Lower leg skin (tissue), 4 donors: Measurements from ENCODE around the gene TMEM156. TPM values are rescaled to one million over a fixed set of nuclear protein-coding genes. Genes with fewer than 3 reads are reported as not detected.

Experiments
- DNase-seq, 2 donors: peaks; one replicate each; pipeline ENCODE4 v3.0.0-alpha.2; 2019; ENCODE audit warnings: low spot score in 2 of 2
- H3K4me3 ChIP-seq: fragments of 200-600 bp; sonication (generic); 2 replicates; pipeline ENCODE4 v1.5.1; 2017; ENCODE audit warnings: mild to moderate bottlenecking, low read depth; ENCODE audit not compliant: poor library complexity, severe bottlenecking
- POLR2A ChIP-seq, 2 donors: fragments of 450-650 bp; IDR thresholded peaks; one replicate each; pipeline ENCODE4 v1.6.1; 2016 to 2017; ENCODE audit warnings: antibody characterized with exemption in 2 of 2, mild to moderate bottlenecking in 1 of 2, moderate library complexity in 1 of 2
- whole genome bisulfite sequencing, 2 donors: methylation state at CpG; one replicate each; pipeline ENCODE4 v1.1.5; 2018; 5-methylcytosine and 5-hydroxymethylcytosine counted together
- intact Hi-C: fragments of 100-400 bp; cut with DNase I; formaldehyde crosslinking; loops from one replicate; pipeline ENCODE4 v1.15.0; 2023; ENCODE audit warnings: low total_unique reads
- total RNA-seq, 4 donors: library from RNA; depleted of rRNA; stranded (reverse); fragments of >200 nt; gene quantifications; one replicate each; pipeline ENCODE4 v1.1.0, GENCODE V29; 2016
- TF ChIP-seq, protein P1 (sequence below), 3 donors: fragments of 450-650 bp; IDR thresholded peaks; one replicate each; pipeline ENCODE4 v1.5.1; 2016; ENCODE audit warnings: antibody characterized with exemption in 3 of 3, mild to moderate bottlenecking in 3 of 3, moderate library complexity in 2 of 3

TMEM156 gene
- total RNA-seq, 4 donors from 2014 or later, result 0.12 to 0.52 (median 0.23) TPM; not detected in 1

DNA sequence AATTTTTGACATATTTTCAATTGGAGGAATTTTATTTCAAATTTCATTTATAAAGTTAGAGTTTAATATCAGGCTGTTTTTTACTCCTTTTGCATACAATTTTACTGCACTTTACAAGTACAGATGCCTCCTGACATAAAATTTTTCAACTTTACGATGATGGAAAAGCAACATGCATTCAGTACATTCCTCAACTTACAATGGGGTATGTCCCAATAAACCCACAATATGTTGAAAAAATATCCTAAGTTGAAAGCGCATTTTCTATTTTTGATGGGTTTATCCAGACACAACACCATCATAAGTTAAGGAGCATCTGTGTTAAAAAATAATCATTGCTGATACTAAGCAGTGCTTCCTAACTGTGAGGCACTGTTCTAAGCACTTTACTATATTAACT, 34.2 kb upstream of the TMEM156 start:
- TF ChIP-seq, protein P1, sequence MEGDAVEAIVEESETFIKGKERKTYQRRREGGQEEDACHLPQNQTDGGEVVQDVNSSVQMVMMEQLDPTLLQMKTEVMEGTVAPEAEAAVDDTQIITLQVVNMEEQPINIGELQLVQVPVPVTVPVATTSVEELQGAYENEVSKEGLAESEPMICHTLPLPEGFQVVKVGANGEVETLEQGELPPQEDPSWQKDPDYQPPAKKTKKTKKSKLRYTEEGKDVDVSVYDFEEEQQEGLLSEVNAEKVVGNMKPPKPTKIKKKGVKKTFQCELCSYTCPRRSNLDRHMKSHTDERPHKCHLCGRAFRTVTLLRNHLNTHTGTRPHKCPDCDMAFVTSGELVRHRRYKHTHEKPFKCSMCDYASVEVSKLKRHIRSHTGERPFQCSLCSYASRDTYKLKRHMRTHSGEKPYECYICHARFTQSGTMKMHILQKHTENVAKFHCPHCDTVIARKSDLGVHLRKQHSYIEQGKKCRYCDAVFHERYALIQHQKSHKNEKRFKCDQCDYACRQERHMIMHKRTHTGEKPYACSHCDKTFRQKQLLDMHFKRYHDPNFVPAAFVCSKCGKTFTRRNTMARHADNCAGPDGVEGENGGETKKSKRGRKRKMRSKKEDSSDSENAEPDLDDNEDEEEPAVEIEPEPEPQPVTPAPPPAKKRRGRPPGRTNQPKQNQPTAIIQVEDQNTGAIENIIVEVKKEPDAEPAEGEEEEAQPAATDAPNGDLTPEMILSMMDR (IDR thresholded peaks at IDR 0.05), result no peak
- TF ChIP-seq POLR2A (IDR thresholded peaks at IDR 0.05), result no peak
- 96 to 97% methylated on average over 2 of the region's 2 CpGs for WGBS, 2 donors
- intact Hi-C loops, result no loop called here
- DNase-seq, result no peak
- H3K4me3 ChIP-seq, result no peak overlapping the region

DNA sequence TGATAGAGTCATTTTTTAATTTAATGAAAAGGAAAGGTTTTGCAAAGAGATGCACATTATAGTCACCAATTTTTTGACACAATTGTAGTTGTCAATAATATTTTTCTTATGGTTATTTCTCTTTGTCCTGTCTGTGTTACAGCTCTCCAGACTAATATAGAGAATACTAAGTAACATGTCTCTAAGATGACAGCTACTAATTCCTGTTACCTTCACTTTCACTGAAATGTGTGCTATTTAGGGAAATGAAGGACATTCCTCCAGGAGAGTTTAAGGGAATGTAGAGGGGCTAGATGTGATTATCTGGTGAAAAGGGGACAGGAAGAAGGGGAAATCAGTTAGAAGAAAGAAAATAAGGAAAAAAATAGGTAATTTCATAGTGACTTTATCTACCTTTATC, 31.2 kb upstream of the TMEM156 start:
- intact Hi-C loops, result no loop called here
- H3K4me3 ChIP-seq, result no peak overlapping the region
- TF ChIP-seq, protein P1 (IDR thresholded peaks at IDR 0.05), result no peak
- TF ChIP-seq POLR2A (IDR thresholded peaks at IDR 0.05), result no peak
- DNase-seq, result no peak

DNA sequence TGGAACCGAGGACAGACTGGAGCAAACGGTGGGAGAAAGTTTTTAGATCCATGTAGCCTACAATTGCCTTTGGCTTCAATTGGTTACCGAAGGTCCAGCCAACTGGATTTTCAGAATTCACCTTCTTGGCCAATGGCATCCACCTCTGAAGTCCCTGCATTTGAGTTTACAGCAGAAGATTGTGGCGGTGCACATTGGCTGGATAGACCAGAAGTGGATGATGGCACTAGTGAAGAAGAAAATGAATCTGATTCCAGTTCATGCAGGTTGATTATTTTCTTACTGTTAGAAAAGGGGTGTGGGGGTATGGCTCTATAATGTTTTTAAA, 30.5 kb upstream of the TMEM156 start:
- 57 to 70% methylated on average over 4 of the region's 4 CpGs for WGBS, 2 donors
- H3K4me3 ChIP-seq, result no peak overlapping the region
- no peak for TF ChIP-seq POLR2A (IDR thresholded peaks at IDR 0.05)
- TF ChIP-seq, protein P1 (IDR thresholded peaks at IDR 0.05), result no peak
- no peak for DNase-seq
- intact Hi-C loops, result no loop called here

DNA sequence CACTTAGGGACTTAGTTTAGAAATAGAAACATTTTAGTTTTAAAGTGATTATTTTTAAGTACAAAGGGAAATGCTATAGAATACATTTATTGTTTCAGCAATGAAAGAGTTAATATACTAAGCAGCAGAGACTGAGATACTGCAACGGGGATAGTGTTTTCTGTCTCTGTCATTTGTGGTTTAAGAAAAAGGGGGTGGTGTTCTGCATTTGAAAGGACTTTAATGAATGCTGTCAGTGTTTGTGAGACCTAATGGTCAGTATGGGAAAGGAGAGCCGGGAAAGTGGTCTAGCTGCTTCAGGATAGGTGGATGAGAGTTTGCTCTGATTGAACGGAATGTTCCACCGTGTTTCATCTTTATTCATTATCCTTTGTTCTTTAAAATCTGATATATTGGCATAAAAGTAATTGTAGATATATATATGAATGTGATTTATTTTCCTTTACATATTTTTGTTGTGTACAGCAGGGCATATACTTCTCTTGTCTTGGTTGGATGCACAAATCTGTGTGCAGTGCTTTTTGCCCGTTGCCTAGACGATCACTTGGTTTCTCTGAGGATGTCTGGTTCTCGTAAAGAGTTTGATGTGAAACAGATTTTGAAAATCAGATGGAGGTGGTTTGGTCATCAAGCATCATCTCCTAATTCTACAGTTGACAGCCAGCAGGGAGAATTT, 30.0 kb upstream of the TMEM156 start, which contains the start of gene KLHL5:
KLHL5 (plus strand) TSS at position 139 of the 676 bp plus-strand sequence; CDS start at position 560, 421 bp downstream.
- DNase-seq, result no peak
- no peak for TF ChIP-seq POLR2A (IDR thresholded peaks at IDR 0.05)
- TF ChIP-seq, protein P1 (IDR thresholded peaks at IDR 0.05), result no peak
- 39 to 51% methylated on average over 7 of the region's 7 CpGs for WGBS, 2 donors
- no peak within 1 kb of the TSS for H3K4me3 ChIP-seq
- intact Hi-C loops, result no loop called here

DNA sequence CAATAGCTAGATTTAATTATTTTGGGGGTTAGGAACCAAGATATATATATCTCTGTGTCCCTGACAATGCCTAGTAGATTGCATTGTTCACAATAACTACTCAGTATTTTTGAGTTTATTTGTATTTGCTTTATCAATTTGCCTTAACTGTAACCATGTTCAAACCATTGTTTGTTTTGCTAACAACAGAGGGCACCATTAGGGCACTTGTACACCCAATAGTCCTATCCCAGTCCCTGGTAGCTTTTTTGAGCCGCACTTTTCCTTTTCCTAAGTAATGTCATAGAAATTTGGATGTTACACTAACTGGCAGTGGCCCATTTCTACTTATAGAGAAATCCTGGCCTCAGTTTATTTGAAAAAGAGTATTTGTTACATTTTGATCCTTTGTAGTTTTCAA, 29.2 kb upstream of the TMEM156 start:
- intact Hi-C loops, result no loop called here
- no peak overlapping the region for H3K4me3 ChIP-seq
- 95 to 100% methylated on average over 1 of the region's 1 CpG for WGBS, 2 donors
- DNase-seq, result no peak
- no peak for TF ChIP-seq POLR2A (IDR thresholded peaks at IDR 0.05)
- TF ChIP-seq, protein P1 (IDR thresholded peaks at IDR 0.05), result no peak

DNA sequence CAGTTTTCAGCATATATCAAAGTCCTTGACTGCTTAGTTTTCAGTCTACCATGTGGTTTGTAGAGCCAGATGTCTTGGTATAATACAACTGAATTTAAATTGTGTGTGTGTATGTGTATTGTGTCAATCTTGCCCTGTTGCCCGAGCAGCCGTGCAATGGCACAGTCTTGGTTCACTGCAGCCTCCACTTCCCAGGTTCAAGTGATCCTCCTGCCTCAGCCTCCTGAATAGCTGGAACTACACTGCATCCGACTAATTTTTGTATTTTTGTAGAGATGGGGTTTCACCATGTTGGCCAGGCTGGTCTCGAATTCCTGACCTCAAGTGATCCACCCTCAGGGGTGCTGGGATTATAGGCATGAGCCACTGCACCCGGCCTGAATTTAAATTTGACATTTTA, 23.8 kb upstream of the TMEM156 start:
- 95 to 98% methylated on average over 5 of the region's 5 CpGs for WGBS, 2 donors
- H3K4me3 ChIP-seq, result no peak overlapping the region
- intact Hi-C loops, result no loop called here
- no peak for TF ChIP-seq POLR2A (IDR thresholded peaks at IDR 0.05)
- TF ChIP-seq, protein P1 (IDR thresholded peaks at IDR 0.05), result no peak
- DNase-seq, result no peak
